Endodermal cell (in vitro differentiated cells): ENCODE measurements around the gene EPB41. TPM values are rescaled to one million over a fixed set of nuclear protein-coding genes. Genes with fewer than 3 reads are reported as not detected.
"Not testable (repeated sequence)": the region's sequence is repeated elsewhere in the genome, so short reads cannot be mapped to it uniquely, and the experiment has no call there.

Experiments
- DNase-seq: peaks from one replicate; pipeline ENCODE4 v3.0.0-alpha.2; 2017
- H3K27ac ChIP-seq: 2 replicates; pipeline ENCODE4 v1.5.1; 2013; ENCODE audit warnings: mild to moderate bottlenecking, low read depth, low read length, moderate library complexity
- H3K27me3 ChIP-seq: 2 replicates; pipeline ENCODE4 v1.6.1; 2013; ENCODE audit warnings: mild to moderate bottlenecking, low read length, moderate library complexity; ENCODE audit not compliant: insufficient read depth, control insufficient read depth, poor library complexity, severe bottlenecking
- H3K36me3 ChIP-seq: 2 replicates; pipeline ENCODE4 v1.7.0; 2013; ENCODE audit warnings: mild to moderate bottlenecking, low read length, moderate library complexity; ENCODE audit not compliant: control insufficient read depth, insufficient read depth
- H3K4me1 ChIP-seq: one replicate; pipeline ENCODE4 v1.7.0; 2013; ENCODE audit warnings: low read length; ENCODE audit not compliant: control insufficient read depth, insufficient read depth
- H3K4me3 ChIP-seq: 2 replicates; pipeline ENCODE4 v1.5.1; 2013; ENCODE audit warnings: mild to moderate bottlenecking, low read length, moderate library complexity
- H3K9ac ChIP-seq: 2 replicates; pipeline ENCODE4 v1.6.1; 2013; ENCODE audit warnings: mild to moderate bottlenecking, low read length, moderate library complexity; ENCODE audit not compliant: poor library complexity, severe bottlenecking; ENCODE audit errors: extremely low read depth
- H3K9me3 ChIP-seq: 2 replicates; pipeline ENCODE4 v1.6.1; 2013; ENCODE audit warnings: mild to moderate bottlenecking, low read length, moderate library complexity; ENCODE audit not compliant: control insufficient read depth
- H3K27ac Mint-ChIP-seq: 2 replicates; pipeline ENCODE4 v1.8.0; 2020; ENCODE audit warnings: mixed read lengths
- H3K27me3 Mint-ChIP-seq: 2 replicates; pipeline ENCODE4 v1.8.0; 2021; ENCODE audit warnings: mild to moderate bottlenecking, mixed read lengths; ENCODE audit not compliant: insufficient read depth
- H3K36me3 Mint-ChIP-seq: 2 replicates; pipeline ENCODE4 v1.8.0; 2020; ENCODE audit warnings: low read depth, mixed read lengths
- H3K4me1 Mint-ChIP-seq: 2 replicates; pipeline ENCODE4 v1.8.0; 2020; ENCODE audit warnings: mixed read lengths
- H3K4me3 Mint-ChIP-seq: 2 replicates; pipeline ENCODE4 v1.8.0; 2020; ENCODE audit warnings: mild to moderate bottlenecking, moderate library complexity, mixed read lengths
- H3K9me3 Mint-ChIP-seq: 2 replicates; pipeline ENCODE4 v1.8.0; 2020; ENCODE audit warnings: mild to moderate bottlenecking, mixed read lengths
- CTCF ChIP-seq: fragments of 200-600 bp; sonication (generic); conservative IDR thresholded peaks from 2 replicates; pipeline ENCODE4 v1.5.0; 2021; ENCODE audit warnings: antibody characterized with exemption, mild to moderate bottlenecking
- WGBS, 2 experiments: methylation state at CpG; one replicate each; pipeline versions ENCODE4 v1.1.5 to v1.1.7; 2013; ENCODE audit warnings: missing lambda C conversion rate in 2 of 2, mixed read lengths in 1 of 2; ENCODE audit not compliant: insufficient coverage in 1 of 2, insufficient read length in 1 of 2; 5-methylcytosine and 5-hydroxymethylcytosine counted together
- total RNA-seq, 2 donors: library from RNA; stranded (reverse); fragmentation: NEBNext Ultra II Directional in 1 of 2; extraction: Animal tissue kit (Norgen Biotek cat#: 25700) in 1 of 2; gene quantifications; 2 replicates in 1 of 2; 3 replicates in 1 of 2; pipeline ENCODE4 v1.2.1, GENCODE V29; 2021

EPB41 gene
- total RNA-seq, 2 donors from 2014 or later: 60.3 to 91.0 TPM

GRCh38 chr1:29090937-29091618 lies 176.7 kb downstream of the EPB41 start:
- no peak overlapping the region for H3K27ac Mint-ChIP-seq

GRCh38 chr1:29092704-29093103 lies 178.3 kb downstream of the EPB41 start:
- H3K4me3 Mint-ChIP-seq, H3K27ac ChIP-seq, H3K4me3 ChIP-seq, H3K9me3 ChIP-seq, H3K9me3 Mint-ChIP-seq, H3K9ac ChIP-seq, H3K27me3 ChIP-seq, DNase-seq, H3K27ac Mint-ChIP-seq, H3K4me1 ChIP-seq, H3K36me3 ChIP-seq, H3K27me3 Mint-ChIP-seq: not testable (repeated sequence)
- H3K4me1 Mint-ChIP-seq: peaks cover 27% of the 10 kb centered on the region
- WGBS, 2 experiments: 86 to 94% methylated on average over 1 to 4 of the region's 5 CpGs
- peaks cover 18% of the 10 kb centered on the region for H3K36me3 Mint-ChIP-seq

More at GRCh38 chr1:29090937-29091618, 176.7 kb downstream of the EPB41 start:
- H3K9me3 Mint-ChIP-seq: peaks cover 6% of the 10 kb centered on the region
- peaks cover 16% of the 10 kb centered on the region for H3K36me3 Mint-ChIP-seq
- Histone ChIP-seq H3K27ac (no peak overlapping the region), H3K27me3 (no peaks in the 10 kb centered on the region), H3K9ac (no peak overlapping the region), H3K36me3 (peaks cover 2% of the 10 kb centered on the region), H3K4me3 (no peak overlapping the region), H3K4me1 (peaks cover 6% of the 10 kb centered on the region), H3K9me3 (peaks cover 5% of the 10 kb centered on the region)
- H3K27me3 Mint-ChIP-seq: no peaks in the 10 kb centered on the region
- peaks cover 10% of the 10 kb centered on the region for H3K4me1 Mint-ChIP-seq
- no peak for TF ChIP-seq CTCF
- DNase-seq: no peak
- H3K4me3 Mint-ChIP-seq: no peak overlapping the region

GRCh38 chr1:29094433-29094832 lies 180.1 kb downstream of the EPB41 start:
- no peak for TF ChIP-seq CTCF
- peaks cover 28% of the 10 kb centered on the region for H3K4me1 Mint-ChIP-seq
- peaks cover 10% of the 10 kb centered on the region for H3K4me1 ChIP-seq
- peaks cover 5% of the 10 kb centered on the region for H3K9me3 ChIP-seq
- H3K9ac ChIP-seq: no peak overlapping the region
- no peak for DNase-seq
- no peak overlapping the region for H3K27ac ChIP-seq
- H3K4me3 ChIP-seq: no peak overlapping the region
- peaks cover 6% of the 10 kb centered on the region for H3K9me3 Mint-ChIP-seq
- peaks cover 3% of the 10 kb centered on the region for H3K36me3 ChIP-seq
- peaks cover 28% of the 10 kb centered on the region for H3K36me3 Mint-ChIP-seq
- H3K27me3 Mint-ChIP-seq: no peaks in the 10 kb centered on the region
- no peak overlapping the region for H3K27ac Mint-ChIP-seq
- no peaks in the 10 kb centered on the region for H3K27me3 ChIP-seq
- H3K4me3 Mint-ChIP-seq: no peak overlapping the region
- WGBS, 2 experiments: 94 to 100% methylated on average over 1 to 3 of the region's 3 CpGs

- Mint-ChIP-seq H3K27me3 (no peaks in the 10 kb centered on the region), H3K27ac (no peak overlapping the region), H3K4me3 (no peak overlapping the region), H3K9me3 (peaks cover 6% of the 10 kb centered on the region), H3K4me1 (peaks cover 28% of the 10 kb centered on the region), H3K36me3 (peaks cover 32% of the 10 kb centered on the region)
- Histone ChIP-seq H3K9ac (no peak overlapping the region), H3K4me3 (no peak overlapping the region), H3K9me3 (peaks cover 5% of the 10 kb centered on the region), H3K27ac (no peak overlapping the region), H3K36me3 (peaks cover 8% of the 10 kb centered on the region), H3K27me3 (no peaks in the 10 kb centered on the region), H3K4me1 (peaks cover 10% of the 10 kb centered on the region)
- WGBS, 2 experiments: 94% methylated on average over 1 of the region's 1 CpG; no CpG with 5 or more reads in 1 of the 2 experiments
- no peak for DNase-seq
- no peak for TF ChIP-seq CTCF
These were observed 180.6 kb downstream of the EPB41 start for GRCh38 chr1:29094954-29095353.
